SK-N-MC (cell line): ENCODE results near the gene IFT122.

Source experiments
- EZH2 ChIP-seq: fragments of 200-600 bp; sonication (generic); IDR thresholded peaks from one replicate; pipeline ENCODE4 v1.6.1; 2017; ENCODE audit warnings: antibody characterized with exemption
- POLR2AphosphoS5 ChIP-seq: IDR thresholded peaks from 2 replicates; pipeline ENCODE4 v1.6.1; 2012; ENCODE audit warnings: mild to moderate bottlenecking, low read depth, low read length, borderline replicate concordance

DNA sequence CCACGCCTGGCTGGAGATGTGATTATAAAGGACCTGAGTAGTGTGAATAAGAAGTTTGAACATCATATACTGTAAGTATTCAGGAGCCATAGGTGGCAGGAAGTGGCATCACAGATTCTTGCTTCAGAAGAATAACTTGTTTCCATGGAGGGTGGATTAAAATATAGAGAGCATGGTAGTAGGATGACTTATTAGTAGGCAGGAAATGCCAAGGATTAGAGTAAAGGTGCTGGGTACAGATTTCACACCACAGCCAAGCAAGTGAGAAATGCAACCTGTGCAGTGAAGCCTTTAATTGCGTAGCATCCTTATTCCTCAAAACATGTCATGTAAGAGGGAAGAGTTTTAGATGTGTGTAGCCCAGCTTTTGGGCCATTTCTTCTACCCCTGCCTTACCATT, 30.8 kb downstream of the IFT122 start:
- TF ChIP-seq POLR2AphosphoS5 (no peak), EZH2 (no peak)
